HG02763 (cell line): ENCODE data around the gene MMP25.
"Not testable (repeated sequence)": the region's sequence is repeated elsewhere in the genome, so short reads cannot be mapped to it uniquely, and the experiment has no call there.

Experiments used
- ATAC-seq: cut with Tn5 transposase; IDR thresholded peaks from one replicate; pipeline ENCODE4 v1.9.1; 2021; ENCODE audit warnings: mild to moderate bottlenecking, moderate library complexity; ENCODE audit not compliant: unreplicated experiment

The MMP25 gene

DNA sequence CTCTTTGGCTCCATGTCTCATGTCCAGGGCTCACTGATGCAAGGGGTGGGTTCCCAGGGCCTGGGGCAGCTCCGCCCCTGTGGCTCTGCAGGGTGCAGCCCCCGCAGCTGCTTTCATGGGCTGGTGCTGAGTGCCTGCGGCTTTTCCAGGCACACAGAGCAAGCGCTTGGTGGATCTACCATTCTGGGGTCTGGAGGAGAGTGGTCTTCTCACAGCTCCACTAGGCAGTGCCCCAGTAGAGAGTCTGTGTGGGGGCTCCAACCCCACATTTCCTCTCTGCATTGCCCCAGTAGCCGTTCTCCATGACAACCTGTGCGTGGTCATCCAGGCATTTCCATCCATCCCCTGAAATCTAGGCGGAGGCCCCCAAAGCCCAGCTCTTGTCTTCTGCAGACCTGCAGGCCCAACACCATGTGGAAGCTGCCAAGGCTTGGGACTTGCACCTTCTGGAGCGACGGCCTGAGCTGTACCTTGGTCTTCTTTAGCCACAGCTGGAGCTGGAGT lies 24.3 kb downstream of the MMP25 start:
- ATAC-seq = no peak

DNA sequence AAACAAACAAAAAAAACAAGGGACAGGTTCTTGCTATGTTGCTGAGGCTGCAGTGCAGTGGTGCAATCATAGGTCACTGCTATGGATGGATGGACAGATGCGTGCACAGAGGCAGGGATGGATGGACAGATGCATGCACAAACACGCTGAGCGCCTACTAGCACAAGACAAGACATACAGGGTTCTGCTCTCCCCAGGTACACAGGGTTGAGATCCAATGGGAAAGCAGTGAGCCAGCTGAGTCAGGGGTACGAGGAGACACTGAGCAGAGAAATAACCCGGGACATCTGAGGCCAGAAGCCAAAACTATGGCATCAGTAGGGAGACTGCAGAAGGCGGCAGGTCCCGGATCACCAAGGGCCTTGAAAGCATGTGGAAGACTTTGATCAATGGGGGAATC lies 25.3 kb downstream of the MMP25 start:
- no peak for ATAC-seq

DNA sequence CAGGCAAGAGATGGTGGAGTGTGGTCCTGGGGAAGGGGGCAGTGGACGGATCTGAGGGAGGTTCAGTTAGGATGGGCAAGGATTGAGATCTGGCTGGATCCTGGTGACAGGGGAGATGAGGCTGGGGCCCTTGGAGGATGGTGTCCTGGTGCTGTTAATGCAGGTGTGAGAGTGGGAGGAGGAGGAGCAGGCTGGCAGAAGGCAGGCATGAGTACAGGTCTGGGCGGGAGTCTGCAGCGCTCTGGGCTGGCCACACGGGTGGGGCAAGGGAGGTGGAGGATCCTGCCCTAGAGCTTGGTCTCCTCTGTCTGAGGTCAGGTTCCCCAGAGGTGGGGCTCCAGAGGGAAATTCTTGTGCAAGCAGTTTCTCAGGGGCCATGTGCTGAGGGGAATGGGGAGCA lies 25.8 kb downstream of the MMP25 start:
- not testable (repeated sequence) for ATAC-seq

DNA sequence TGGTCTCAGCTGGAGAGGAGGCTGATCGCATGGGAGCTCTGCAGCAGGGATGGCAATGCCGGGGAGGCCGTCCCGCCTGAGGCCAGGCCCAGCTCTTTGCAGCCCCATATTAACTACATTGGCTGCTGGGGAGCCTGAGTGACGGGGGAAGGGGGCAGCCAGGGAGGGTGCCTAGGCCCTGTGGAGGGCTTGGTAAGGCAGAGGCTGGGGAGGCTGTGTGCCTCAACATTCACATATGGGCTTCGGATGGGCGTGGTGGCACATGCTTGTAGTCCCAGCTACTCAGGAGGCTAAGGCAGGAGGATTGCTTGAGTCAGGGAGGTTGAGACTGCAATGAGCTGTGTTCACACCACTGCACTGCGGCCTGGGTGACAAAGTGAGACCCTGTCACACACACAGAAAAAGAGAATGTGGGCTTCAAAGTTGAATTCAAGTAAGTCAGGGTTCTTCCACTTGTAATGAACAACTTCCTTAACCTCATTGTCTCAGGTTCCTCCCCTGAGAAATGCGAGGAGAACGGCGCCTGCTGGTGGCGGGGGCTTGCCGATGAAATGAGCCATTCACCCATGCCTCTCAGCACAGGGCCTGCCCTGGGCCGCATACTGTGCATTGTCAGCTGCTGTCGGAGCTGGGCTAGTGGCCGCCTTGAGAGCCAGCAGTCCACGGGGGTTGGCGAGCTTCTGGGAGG lies 26.4 kb downstream of the MMP25 start:
- ATAC-seq = not testable (repeated sequence)

DNA sequence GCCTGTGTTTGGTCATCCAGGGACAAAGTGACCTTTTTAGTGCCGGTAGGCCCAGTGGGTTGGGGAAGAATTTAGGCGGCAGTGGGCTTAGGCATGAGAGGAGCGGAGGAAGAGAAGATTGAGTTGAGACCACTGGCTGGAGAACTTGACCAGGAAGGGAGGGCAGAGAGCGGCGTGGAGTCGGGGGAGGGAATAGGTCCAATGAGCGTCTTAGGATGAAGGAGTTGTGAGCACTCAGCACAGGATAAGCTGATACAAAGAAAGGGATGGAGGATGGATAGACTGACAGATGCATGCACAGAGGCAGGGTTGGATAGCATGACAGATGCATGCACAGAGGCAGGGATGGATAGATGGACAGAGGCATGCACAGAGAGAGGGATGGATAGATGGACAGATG lies 27.1 kb downstream of the MMP25 start:
- ATAC-seq = no peak

DNA sequence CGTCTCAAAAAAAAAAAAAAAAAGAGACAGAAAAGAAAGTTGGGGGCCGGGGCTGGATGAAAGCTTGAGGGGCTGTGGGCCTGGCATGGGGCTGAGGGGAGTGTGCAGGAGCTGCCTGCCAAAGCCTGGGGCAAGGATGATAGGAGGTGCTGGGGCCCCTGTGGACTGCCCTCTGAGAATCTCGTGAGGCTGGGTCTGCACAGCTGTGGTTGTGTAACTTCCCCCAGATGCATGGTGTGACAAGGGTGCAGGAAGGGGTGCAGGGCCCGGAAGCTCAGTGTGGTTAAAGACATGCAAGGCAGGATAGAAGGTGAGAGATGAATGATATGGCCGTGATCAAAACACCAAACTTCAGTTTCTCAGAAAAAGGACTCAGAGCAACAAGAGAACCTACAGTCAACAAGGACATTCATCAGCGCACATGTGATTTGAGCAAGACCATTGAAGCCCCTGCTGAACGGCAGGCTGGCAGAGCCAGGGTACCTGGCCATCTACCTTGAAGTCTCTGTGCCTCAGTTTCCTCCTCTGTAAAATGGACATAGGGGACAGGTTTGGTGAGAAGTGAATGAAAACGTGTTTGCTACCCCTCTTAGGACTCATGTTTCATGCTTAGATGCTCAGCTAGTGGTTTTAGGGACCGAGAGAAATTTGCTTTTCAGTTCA lies 28.6 kb downstream of the MMP25 start:
- no peak for ATAC-seq

DNA sequence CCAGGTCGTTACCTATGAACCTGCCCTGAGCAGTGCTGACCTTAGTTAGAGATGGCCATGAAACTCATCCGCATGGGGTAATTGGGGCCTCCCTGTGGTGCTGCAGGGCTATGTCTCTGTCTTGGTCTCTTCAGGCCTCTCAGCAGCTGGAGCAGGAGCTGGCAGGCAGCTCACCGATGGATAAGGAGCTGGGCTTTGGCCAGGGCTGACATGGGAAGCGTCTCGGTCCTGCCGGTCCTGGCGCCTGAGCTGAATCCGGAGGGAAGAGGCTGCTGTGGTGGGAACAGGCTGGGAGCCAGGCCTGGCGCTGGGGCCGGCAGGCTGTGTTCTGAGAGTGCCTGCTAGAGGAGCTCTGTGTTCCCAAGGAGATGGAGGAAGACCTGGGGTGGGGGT lies 29.2 kb downstream of the MMP25 start:
- ATAC-seq = no peak

DNA sequence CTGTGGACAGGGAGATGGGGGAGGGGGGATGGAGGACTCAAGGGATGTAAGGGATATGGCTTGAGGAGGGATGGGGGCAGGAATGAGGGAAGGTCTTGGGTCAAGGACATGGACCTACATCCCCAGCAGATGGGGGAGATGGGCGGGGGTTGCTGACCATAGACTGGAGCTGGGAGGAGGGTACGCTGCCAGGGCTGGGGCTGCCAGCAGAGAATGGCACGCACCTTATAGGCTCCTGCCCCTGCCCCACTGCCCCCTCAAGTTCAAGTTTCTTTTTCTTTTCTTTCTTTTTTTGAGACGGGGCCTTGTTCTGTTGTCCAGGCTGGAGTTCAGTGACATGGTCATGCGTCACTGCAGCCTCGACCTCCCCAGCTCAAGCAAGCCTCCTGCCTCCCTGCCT lies 29.6 kb downstream of the MMP25 start:
- ATAC-seq = not testable (repeated sequence)

DNA sequence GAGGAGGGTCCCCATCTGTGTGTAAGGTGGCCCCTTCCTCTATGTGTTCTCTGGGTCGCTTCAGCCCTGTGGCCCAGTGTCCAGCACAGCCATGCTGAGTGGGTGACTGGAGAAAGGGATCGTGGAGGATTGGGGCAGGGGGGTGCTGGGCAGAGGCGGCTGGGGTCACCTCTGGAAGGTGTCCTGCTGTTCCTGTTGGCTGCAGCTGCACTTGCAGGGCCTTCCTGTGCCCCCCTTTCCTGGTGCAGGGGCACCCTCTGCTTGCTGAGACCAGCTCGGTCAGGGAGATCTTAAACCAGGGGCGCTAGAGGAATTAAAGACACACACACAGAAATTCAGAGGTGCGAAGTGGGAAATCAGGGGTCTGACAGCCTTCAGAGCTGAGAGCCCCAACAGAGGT lies 30.2 kb downstream of the MMP25 start:
- ATAC-seq = no peak

DNA sequence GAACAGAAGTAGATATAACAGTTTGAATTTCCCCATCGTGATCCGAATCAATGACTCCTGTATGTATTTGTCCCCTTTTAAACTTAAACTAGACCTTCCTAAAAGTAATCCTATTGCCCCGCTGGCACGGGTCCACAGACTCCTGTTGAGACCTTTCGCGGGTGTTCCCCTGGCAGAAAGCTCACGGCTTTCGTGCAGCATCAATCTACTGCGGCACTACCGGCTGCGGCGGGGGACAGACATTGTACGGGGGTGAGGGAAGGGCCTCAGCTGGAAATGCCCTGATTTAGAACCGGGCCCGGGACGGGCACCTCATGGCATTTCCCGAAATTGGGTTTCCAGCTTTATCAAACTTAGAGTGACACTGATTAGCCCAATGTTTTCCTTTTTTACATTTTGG lies 33.7 kb downstream of the MMP25 start:
- ATAC-seq = no peak

DNA sequence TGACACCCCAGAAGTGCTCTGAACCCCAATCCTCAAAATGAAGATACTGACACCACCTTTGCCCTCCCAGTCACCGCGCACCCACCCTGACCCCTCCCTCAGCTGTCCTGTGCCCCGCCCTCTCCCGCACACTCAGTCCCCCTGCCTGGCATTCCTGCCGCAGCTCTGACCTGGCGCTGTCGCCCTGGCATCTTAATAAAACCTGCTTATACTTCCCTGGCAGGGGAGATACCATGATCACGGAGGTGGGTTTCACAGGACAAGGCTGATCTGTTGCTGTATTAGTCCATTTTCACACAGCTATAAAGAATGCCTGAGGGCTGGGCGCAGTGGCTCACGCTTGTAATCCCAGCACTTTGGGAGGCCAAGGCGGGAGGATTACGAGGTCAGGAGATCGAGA lies 35.6 kb downstream of the MMP25 start:
- not testable (repeated sequence) for ATAC-seq

DNA sequence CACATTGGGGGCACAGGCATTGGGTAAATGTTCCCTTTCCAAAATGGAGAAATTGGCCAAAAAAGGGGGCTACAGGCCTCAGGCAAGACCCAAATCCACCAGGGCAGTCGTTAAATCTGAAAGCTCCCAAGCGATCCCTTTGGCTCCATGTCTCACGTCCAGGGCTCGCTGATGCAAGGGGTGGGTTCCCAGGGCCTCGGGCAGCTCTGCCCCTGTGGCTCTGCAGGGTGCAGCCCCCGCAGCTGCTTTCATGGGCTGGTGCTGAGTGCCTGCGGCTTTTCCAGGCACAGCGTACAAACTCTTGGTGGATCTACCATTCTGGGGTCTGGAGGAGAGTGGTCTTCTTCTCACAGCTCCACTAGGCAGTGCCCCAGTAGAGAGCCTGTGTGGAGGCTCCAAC lies 37.0 kb downstream of the MMP25 start:
- not testable (repeated sequence) for ATAC-seq

DNA sequence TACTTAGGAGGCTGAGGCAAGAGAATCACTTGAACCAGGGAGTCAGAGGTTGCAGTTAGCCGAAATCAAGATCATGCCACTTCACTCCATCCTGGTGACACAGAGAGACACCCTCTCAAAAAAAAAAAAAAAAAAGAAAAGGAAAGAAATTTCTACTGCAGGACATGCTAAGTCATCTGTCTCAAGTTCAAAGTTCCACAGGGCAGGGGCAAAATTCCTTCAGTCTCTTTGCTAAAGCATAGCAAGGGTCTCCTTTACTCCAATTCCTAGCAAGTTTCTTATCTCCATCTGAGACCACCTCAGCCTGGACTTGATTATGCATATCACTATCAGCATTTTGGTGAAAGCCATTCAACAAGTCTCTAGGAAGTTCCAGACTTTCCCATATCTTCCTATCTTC lies 38.1 kb downstream of the MMP25 start:
- ATAC-seq = no peak

DNA sequence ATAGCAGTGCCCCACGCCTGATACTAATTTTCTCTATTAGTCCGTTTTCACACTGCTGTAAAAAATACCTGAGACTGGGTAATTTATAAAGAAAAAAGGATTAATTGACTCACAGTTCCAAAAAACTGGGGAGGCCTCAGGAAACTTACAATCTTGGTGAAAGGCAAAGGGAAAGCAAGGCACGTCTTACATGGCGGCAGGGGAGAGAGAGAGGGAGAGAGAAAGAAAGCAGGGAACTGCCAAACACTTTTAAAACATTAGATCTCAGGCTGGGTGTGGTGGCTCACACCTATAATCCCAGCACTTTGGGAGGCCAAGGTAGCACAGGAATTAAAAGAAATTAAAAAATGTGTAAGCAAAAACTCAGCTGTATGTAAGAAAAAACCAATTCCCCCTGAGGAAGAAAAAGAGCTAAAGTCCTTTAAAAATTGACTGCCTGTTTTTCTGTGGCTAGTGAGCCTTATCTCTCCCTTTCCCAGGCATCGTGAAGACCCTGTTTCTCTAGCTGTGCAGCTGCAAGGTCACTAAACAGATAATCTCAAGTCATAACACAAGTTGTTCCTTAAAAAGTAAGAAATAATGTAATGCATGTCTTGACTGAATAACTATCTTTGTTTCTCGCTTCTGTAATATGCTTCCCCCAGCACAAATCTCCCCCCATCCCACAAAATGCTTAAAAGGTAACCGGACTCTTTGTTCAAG lies 38.8 kb downstream of the MMP25 start:
- no peak for ATAC-seq

DNA sequence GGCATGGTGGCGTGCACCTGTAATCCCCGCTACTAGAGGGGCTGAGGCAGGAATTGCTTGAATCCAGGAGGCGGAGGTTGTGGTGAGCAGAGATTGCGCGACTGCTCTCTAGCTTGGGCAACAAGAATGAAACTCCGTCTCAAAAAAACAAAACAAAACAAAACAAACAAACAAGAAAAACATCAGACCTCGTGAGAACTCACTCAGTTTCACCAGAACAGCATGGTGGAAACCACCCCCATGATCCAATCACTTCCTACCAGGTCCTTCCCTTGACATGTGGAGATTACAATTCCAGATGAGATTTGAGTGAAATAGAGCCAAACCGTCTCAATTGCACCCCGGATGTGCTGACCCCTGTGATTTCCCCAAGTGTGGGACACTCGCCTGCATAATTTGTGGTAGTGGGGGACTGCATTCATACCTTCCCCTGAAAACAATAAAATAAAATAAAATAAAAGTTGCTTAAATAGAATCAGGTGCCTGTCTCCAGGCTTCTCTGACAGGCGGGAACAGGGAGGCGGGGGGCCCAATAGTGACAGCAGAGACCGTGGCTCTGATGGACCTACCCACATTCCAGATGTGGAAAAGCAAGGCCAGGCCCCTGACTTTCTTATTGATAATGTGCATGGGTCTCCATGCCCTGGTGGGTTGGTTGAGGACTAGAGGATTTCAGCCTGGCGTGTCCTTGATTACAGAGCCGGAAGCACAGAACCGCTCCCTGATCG lies 39.7 kb downstream of the MMP25 start:
- ATAC-seq = no peak

DNA sequence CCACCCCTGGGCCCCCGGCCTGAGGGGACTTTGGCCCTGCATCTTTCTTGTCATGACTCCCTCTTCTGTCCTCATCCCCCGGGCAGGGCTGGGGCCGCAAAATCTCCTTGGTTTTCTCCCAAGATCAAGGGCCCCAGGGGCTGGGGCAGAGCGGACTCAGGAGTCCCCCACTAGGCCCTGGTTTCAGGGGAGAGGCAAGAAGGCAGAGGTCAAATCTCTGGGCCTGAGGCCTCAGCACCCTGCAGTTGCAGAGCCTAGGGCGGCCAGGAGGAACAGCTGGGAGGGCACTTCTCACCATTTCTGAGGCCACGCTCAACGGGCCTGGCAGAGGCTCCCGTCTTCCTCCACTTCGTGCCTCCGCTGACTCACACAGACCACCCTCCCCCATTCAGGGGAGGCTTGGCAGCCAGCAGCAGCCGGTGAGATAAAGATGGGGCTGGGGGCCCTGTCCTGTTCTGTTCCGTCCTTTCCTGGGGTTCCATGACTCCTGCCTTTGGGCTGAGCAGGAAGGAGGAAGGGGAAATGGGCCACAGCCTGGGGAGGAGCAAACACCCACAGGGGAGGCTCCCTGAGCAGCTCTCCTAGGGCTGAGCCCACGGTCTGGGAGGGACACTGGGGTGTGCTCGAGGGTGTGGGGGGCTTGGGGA lies 40.4 kb downstream of the MMP25 start:
- no peak for ATAC-seq

DNA sequence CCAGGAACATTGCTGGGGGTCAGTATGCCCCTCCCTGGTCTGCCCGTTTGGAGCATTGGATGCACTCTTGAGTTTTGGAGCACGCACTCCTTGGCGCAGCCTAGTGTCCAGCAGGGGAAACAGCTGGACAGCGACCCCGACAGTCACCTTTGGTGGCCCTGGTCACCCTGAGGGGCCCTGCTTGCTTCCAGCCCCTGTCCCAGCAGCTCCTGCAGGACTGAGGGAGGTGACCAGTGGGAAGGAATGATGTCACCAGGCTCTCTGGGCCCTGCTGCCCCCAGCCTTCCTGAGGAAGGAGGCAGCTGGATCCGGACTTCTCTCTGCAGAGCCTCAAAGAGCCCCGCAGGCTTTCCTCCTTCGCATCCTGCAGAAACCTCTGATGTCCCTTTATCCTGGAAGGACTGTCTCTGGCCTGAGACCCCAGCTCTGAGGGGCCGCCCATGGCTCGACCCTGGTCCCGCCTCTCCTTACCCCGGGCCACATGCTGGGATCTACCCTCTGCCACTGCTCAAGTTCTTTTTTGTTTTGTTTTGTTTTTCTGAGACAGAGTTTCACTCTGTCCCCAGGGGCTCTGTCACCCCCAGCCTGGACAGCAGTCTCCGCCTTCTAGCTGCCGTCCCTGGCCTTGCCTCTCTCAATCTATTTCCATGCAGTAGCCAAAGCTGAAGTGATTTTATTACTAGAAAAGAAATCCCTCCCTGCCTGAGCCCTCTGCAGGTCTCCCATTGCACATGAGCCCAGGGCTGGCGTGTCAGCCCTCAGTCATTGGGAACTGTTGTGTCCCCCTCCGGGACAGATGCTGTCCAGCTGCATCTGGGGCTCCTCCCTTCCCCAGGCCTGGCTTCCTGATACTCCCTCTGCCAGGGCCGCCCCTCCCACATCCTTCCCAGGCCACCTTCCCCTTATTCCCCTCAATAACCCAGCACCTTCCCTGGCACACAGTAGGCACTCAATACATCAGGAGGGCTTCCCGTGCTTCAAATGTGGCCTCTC lies 41.2 kb downstream of the MMP25 start:
- ATAC-seq = no peak

DNA sequence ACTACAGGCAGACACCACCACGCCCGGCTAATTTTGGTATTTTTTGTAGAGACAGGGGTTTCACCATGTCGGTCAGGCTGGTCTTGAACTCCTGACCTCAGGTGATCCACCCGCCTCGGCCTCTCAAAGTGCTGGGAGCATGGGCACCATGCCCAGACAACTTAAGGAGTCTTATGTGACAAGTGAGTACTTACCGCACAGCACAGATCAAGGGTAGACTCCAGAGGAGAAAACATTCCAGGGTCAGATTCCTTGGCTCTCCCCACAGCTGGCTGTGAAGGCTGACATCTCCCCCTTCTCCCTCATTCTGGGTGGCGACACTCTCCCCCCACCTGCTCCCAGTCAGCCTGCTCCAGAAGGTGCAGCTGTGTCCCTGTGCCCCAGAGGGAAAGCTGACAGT lies 42.1 kb downstream of the MMP25 start:
- no peak for ATAC-seq

DNA sequence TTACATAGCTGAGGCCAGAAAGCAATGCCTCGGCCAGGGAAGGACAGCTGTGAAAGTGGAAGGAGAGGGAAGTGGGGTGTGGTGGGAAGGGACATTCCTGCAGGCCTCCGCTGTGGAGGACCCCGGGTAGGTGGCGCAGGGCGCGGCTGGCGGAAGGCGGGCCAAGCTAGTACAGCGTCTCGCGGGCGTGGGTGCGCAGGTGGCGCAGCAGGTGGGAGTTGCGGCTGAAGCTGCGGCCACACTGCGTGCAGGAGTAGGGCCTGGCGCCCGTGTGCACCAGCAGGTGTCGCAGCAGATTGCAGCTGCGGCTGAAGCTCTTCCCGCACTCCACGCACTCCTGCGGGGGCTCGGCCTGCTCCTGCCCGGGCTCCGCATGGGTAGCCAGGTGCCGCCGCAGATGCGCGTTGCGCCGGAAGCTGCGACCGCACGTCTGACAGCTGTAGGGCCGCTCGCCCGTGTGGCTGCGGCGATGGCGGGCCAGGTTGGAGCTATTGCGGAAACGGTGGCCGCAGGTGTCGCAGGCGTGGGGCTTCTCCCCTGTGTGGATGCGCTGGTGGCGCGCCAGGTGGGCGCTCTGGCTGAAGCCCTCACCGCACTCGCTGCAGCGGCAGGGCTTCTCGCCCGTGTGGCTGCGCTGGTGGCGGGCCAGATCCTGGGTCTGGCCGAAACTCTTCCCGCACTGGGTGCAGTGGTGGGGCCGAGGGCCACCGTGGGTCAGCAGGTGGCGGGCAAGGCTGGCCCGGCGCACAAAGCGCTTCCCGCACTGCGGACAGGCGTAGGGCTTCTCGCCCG lies 42.8 kb downstream of the MMP25 start:
- ATAC-seq = no peak
